B cell (primary cell): ENCODE data around the gene PITPNM2.

ENCODE experiments used
- CTCF ChIP-seq: fragments of 200-600 bp; IDR thresholded peaks from one replicate; pipeline ENCODE4 v1.8.0; 2022; ENCODE audit warnings: antibody characterized with exemption, mild to moderate bottlenecking
- EZH2 ChIP-seq: IDR thresholded peaks from 2 replicates; pipeline ENCODE4 v1.6.1; 2012; ENCODE audit warnings: borderline replicate concordance, low read depth, mild to moderate bottlenecking, moderate library complexity, low read length; ENCODE audit not compliant: insufficient read depth, poor library complexity, severe bottlenecking

GRCh38 chr12:123131879-123132402 is 18.9 kb downstream of the PITPNM2 start:
- TF ChIP-seq CTCF (no peak), EZH2 (no peak)
